HEK293T (cell line): ENCODE measurements around the gene RC3H1.
"Not testable (repeated sequence)": the region's sequence is repeated elsewhere in the genome, so short reads cannot be mapped to it uniquely, and the experiment has no call there.

Experiments used
- CTCF ChIA-PET: fragments of 350-600 bp; formaldehyde crosslinking; extraction: SDS; loops from one replicate; lab custom pipeline; 2021; ENCODE audit warnings: antibody characterized with exemption, inconsistent platforms; lab: Yijun Ruan, JAX
- POLR2A ChIA-PET: fragments of 350-600 bp; formaldehyde crosslinking; extraction: SDS; loops from one replicate; lab custom pipeline; 2020; ENCODE audit warnings: antibody characterized with exemption, inconsistent platforms; lab: Yijun Ruan, JAX
- DNase-seq: peaks from one replicate; pipeline ENCODE4 v3.0.0; 2012; ENCODE audit warnings: mixed read lengths; ENCODE audit errors: extremely low spot score
- ARNT ChIP-seq: fragments of 450-650 bp; IDR thresholded peaks from 2 replicates; pipeline ENCODE4 v1.6.1; 2017; ENCODE audit warnings: mild to moderate bottlenecking
- BHLHE40 ChIP-seq: fragments of 450-650 bp; IDR thresholded peaks from 2 replicates; pipeline ENCODE4 v1.6.1; 2016; ENCODE audit warnings: mild to moderate bottlenecking, moderate library complexity, borderline replicate concordance
- CTBP1 ChIP-seq: fragments of 450-650 bp; IDR thresholded peaks from 2 replicates; pipeline ENCODE4 v1.6.1; 2016; ENCODE audit warnings: borderline replicate concordance
- ELF4 ChIP-seq: fragments of 450-650 bp; IDR thresholded peaks from 2 replicates; pipeline ENCODE4 v1.6.1; 2017; ENCODE audit warnings: antibody characterized with exemption
- FOXA1 ChIP-seq: fragments of 450-650 bp; IDR thresholded peaks from 2 replicates; pipeline ENCODE4 v1.6.1; 2016; ENCODE audit warnings: mild to moderate bottlenecking
- FOXK2 ChIP-seq: fragments of 450-650 bp; IDR thresholded peaks from 2 replicates; pipeline ENCODE4 v1.6.1; 2016; ENCODE audit warnings: mild to moderate bottlenecking
- FOXM1 ChIP-seq: fragments of 450-650 bp; IDR thresholded peaks from 2 replicates; pipeline ENCODE4 v1.6.1; 2017; ENCODE audit warnings: mild to moderate bottlenecking, borderline replicate concordance
- HDGF ChIP-seq: fragments of 450-650 bp; IDR thresholded peaks from 2 replicates; pipeline ENCODE4 v1.6.1; 2017; ENCODE audit warnings: antibody characterized with exemption, borderline replicate concordance
- L3MBTL2 ChIP-seq: fragments of 450-650 bp; conservative IDR thresholded peaks from 2 replicates; pipeline ENCODE4 v1.6.1; 2016; ENCODE audit warnings: mild to moderate bottlenecking
- LEF1 ChIP-seq: fragments of 450-650 bp; IDR thresholded peaks from 2 replicates; pipeline ENCODE4 v1.6.1; 2017; ENCODE audit warnings: mild to moderate bottlenecking, borderline replicate concordance
- NFRKB ChIP-seq: fragments of 450-650 bp; IDR thresholded peaks from 2 replicates; pipeline ENCODE4 v1.6.1; 2016; ENCODE audit warnings: mild to moderate bottlenecking, moderate library complexity
- PKNOX1 ChIP-seq: fragments of 450-650 bp; IDR thresholded peaks from 2 replicates; pipeline ENCODE4 v1.6.1; 2016
- SP1 ChIP-seq: fragments of 450-650 bp; IDR thresholded peaks from 2 replicates; pipeline ENCODE4 v1.6.1; 2017
- SUZ12 ChIP-seq: fragments of 450-650 bp; IDR thresholded peaks from 2 replicates; pipeline ENCODE4 v1.6.1; 2016; ENCODE audit warnings: mild to moderate bottlenecking
- TARDBP ChIP-seq: fragments of 450-650 bp; IDR thresholded peaks from 2 replicates; pipeline ENCODE4 v1.6.1; 2016
- ZNF384 ChIP-seq: fragments of 450-650 bp; IDR thresholded peaks from 2 replicates; pipeline ENCODE4 v1.6.1; 2016

The RC3H1 gene

DNA sequence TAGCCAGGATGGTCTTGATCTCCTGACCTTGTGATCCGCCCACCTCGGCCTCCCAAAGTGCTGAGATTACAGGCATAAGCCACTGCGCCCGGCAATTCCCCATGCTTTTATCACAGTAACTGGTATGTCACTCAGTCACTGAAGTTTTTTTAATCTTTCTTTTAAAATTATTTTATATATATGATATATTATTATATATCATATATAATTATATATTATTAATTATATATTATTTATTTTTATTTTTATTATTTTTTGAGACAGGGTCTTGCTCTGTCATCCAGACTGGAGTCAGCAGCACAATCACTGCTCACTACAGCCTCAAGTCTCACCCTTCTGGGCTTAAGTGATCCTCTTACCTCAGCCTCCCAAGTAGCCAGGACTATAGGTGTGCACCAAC lies 18.3 kb downstream of the RC3H1 start:
- POLR2A ChIA-PET = no interaction called here
- CTCF ChIA-PET = no interaction called here
- TF ChIP-seq SP1 (no peak), PKNOX1 (no peak), TARDBP (no peak), L3MBTL2 (no peak), ARNT (no peak), LEF1 (no peak)
- no peak for DNase-seq

- no peak for DNase-seq
- POLR2A ChIA-PET = no interaction called here
- CTCF ChIA-PET = interaction anchor here (0.6 to 1.1 kb wide), 2 partner anchors 9 to 15 kb away, joined by 3 to 4 read pairs; no protein-coding TSS in a partner anchor
- TF ChIP-seq FOXM1 = no peak
- no peak for TF ChIP-seq LEF1
- TF ChIP-seq PKNOX1 = no peak
- TF ChIP-seq L3MBTL2 = no peak
- no peak for TF ChIP-seq ARNT
- TF ChIP-seq CTBP1 = no peak
- no peak for TF ChIP-seq SP1
- TF ChIP-seq BHLHE40 = no peak
- TF ChIP-seq FOXA1 = no peak
- no peak for TF ChIP-seq ZNF384
These were observed 20.6 kb downstream of the RC3H1 start for GRCh38 chr1:174001573-174001972.

GRCh38 chr1:174000371-174000770 lies 21.8 kb downstream of the RC3H1 start:
- CTCF ChIA-PET = interaction anchor here (0.7 kb wide), 1 partner anchor 23 kb away, joined by 3 read pairs; no protein-coding TSS in a partner anchor
- no peak for DNase-seq
- TF ChIP-seq NFRKB (no peak), BHLHE40 (no peak), TARDBP (no peak), HDGF (no peak), FOXK2 (no peak), ZNF384 (no peak), FOXM1 (no peak), L3MBTL2 (no peak), SUZ12 (no peak), PKNOX1 (no peak), SP1 (no peak), ELF4 (no peak), LEF1 (no peak), FOXA1 (no peak), ARNT (no peak), CTBP1 (no peak)
- POLR2A ChIA-PET = no interaction called here

- ChIA-PET CTCF (no interaction called here), POLR2A (no interaction called here)
- DNase-seq = no peak
- no peak for TF ChIP-seq ZNF384
These were observed 24.4 kb downstream of the RC3H1 start for GRCh38 chr1:173997791-173998190.

- ChIA-PET CTCF (no interaction called here), POLR2A (no interaction called here)
- no peak for TF ChIP-seq CTBP1
- TF ChIP-seq HDGF = no peak
- no peak for TF ChIP-seq FOXM1
- TF ChIP-seq FOXK2 = no peak
- TF ChIP-seq SUZ12 = no peak
- no peak for TF ChIP-seq FOXA1
- TF ChIP-seq NFRKB = no peak
- TF ChIP-seq ZNF384 = no peak
- no peak for TF ChIP-seq BHLHE40
- no peak for TF ChIP-seq ARNT
- TF ChIP-seq TARDBP = no peak
- no peak for TF ChIP-seq PKNOX1
- no peak for DNase-seq
These were observed 25.2 kb downstream of the RC3H1 start for GRCh38 chr1:173996995-173997394.

- CTCF ChIA-PET = no interaction called here
- DNase-seq = no peak
- TF ChIP-seq ZNF384 (no peak), FOXA1 (no peak), FOXK2 (no peak), SP1 (no peak), CTBP1 (no peak), PKNOX1 (no peak), ELF4 (no peak), SUZ12 (no peak), TARDBP (no peak), LEF1 (no peak)
- POLR2A ChIA-PET = no interaction called here
These were observed 26.7 kb downstream of the RC3H1 start for GRCh38 chr1:173995475-173995874.

- DNase-seq, POLR2A ChIA-PET, CTCF ChIA-PET: not testable (repeated sequence)
These were observed 28.2 kb downstream of the RC3H1 start for GRCh38 chr1:173993948-173994347.
